Fibroblast of the aortic adventitia (primary cell): ENCODE measurements around the gene PNPO. TPM values are rescaled to one million over a fixed set of nuclear protein-coding genes. Genes with fewer than 3 reads are reported as not detected.
"Not testable (repeated sequence)": the region's sequence is repeated elsewhere in the genome, so short reads cannot be mapped to it uniquely, and the experiment has no call there.

ENCODE experiments used
- DNase-seq: peaks from one replicate; pipeline ENCODE4 v3.0.0-alpha.2; 2010; ENCODE audit warnings: low read depth
- H3K4me3 ChIP-seq: 2 replicates; pipeline ENCODE4 v1.5.1; 2011; ENCODE audit warnings: low read depth, mild to moderate bottlenecking, control low read depth, low read length, moderate library complexity
- total RNA-seq: library from RNA; depleted of rRNA; stranded (reverse); fragments of >200 nt; gene quantifications from 2 replicates; pipeline ENCODE4 v1.2.3, GENCODE V29; 2012; ENCODE audit warnings: low replicate concordance
- TF ChIP-seq, protein P1 (sequence below): IDR thresholded peaks from 2 replicates; pipeline ENCODE4 v1.5.1; 2011; ENCODE audit warnings: mild to moderate bottlenecking, low read length, control low read depth, inconsistent platforms; ENCODE audit not compliant: insufficient read depth

Gene PNPO
- total RNA-seq, 1 donor: 44.9 TPM

GRCh38 chr17:47917581-47917980 lies 23.8 kb upstream of the PNPO start:
- DNase-seq: peak; percentile 15
- TF ChIP-seq, protein P1, sequence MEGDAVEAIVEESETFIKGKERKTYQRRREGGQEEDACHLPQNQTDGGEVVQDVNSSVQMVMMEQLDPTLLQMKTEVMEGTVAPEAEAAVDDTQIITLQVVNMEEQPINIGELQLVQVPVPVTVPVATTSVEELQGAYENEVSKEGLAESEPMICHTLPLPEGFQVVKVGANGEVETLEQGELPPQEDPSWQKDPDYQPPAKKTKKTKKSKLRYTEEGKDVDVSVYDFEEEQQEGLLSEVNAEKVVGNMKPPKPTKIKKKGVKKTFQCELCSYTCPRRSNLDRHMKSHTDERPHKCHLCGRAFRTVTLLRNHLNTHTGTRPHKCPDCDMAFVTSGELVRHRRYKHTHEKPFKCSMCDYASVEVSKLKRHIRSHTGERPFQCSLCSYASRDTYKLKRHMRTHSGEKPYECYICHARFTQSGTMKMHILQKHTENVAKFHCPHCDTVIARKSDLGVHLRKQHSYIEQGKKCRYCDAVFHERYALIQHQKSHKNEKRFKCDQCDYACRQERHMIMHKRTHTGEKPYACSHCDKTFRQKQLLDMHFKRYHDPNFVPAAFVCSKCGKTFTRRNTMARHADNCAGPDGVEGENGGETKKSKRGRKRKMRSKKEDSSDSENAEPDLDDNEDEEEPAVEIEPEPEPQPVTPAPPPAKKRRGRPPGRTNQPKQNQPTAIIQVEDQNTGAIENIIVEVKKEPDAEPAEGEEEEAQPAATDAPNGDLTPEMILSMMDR: no peak

GRCh38 chr17:47918006-47918405 lies 23.4 kb upstream of the PNPO start:
- TF ChIP-seq, protein P1: no peak
- no peak for DNase-seq
- H3K4me3 ChIP-seq: no peak overlapping the region

More at GRCh38 chr17:47917581-47917980, 23.8 kb upstream of the PNPO start:
- H3K4me3 ChIP-seq: no peak overlapping the region

DNA sequence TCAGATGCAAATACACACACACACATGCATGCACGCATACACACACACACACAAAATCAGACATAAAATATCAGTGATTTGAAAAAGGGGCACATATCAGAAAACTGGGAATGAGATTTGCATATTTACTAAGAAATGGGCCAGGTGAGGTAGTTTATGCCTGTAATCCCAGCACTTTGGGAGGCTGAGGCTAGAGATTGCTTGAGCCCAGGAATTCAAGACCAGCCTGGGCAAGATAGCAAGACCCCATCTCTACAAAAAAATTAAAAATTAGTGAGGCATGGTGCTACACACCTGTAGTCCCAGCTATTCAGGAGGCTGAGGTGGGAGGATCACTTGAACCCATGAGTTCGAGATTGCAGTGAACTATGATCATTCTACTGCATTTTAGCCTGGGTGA lies 22.4 kb upstream of the PNPO start:
- no peak for DNase-seq
- TF ChIP-seq, protein P1: no peak
- H3K4me3 ChIP-seq: no peak overlapping the region

GRCh38 chr17:47919889-47920288 lies 21.5 kb upstream of the PNPO start:
- DNase-seq, H3K4me3 ChIP-seq: not testable (repeated sequence)

DNA sequence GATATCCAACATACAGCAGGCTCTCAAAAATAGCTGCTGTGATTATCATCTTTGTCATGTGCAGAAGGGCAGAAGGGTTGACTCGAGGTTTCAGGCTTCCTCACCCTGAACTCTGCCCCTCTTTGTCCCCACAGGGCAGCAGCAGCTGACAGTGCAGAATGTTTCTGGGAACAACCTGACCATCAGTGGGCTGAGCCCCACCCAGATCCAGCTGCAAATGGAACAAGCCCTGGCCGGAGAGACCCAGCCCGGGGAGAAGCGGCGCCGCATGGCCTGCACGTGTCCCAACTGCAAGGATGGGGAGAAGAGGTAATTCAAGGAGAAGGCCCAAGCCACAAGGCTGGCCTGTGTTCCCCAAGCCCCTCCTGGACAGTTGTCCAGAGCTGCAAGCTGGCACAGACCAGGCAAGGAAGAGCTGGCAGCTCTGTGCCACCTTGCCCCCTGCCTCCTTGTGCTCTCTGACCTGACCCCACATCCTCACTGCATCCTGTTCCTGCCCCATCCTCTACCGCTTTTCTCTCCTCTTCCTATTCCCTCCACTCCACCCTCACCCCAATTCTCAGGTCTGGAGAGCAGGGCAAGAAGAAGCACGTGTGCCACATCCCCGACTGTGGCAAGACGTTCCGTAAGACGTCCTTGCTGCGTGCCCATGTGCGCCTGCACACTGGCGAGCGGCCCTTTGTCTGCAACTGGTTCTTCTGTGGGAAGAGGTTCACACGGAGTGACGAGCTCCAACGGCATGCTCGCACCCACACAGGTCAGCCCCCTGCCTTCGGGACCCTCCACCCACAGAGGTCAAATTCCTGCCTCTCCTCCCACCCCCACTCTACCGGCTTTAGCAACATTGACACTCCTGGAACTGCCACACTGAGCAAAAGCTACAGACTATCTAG lies 16.3 kb upstream of the PNPO start:
- no peak for DNase-seq
- TF ChIP-seq, protein P1: no peak
- no peak overlapping the region for H3K4me3 ChIP-seq

DNA sequence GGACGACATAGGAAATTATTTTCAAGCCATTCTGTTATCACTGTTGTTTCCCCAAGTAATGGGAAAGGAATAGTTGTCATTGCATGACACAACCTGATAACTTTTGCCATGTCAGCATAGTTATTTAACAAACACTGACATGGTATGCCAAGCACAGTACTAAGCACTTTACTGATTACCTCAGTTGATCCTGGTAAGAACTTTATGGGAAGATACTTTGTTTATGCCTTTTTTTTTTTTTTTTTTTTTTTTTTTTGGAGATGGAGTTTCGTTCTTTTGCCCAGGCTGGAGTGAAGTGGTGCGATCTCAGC lies 15.7 kb upstream of the PNPO start:
- H3K4me3 ChIP-seq: no peak overlapping the region
- TF ChIP-seq, protein P1: no peak

DNA sequence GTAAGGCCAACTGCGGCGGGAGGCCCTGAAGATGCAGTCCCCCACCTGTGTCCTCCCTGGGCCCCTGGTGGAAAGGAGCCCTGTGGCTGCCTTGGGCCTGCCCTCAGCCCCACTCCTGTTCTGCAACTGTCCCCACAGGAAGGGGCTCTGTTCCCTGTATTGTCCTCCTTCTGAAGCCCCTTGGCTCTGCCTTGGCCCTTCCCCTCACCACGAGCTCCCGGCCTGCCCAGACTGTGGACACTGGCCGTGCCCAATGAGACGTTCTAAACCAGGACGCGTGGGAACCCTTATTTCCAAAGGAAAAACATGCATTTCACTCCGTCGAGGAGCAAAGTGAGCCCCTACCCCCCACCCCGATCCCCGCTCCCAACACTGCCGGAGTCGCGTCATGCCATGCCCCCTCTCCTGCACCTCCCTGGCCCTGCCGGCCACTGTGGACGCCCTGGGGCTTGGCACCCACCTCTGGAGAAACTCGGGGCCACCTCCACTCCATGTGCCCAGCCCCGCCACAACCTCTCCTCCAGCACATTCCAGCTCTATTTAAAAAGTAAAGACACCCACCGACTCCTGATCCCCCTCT lies 13.5 kb upstream of the PNPO start:
- DNase-seq: no peak
- H3K4me3 ChIP-seq: no peak overlapping the region
- TF ChIP-seq, protein P1: no peak

More for the DNA sequence above, 15.7 kb upstream of the PNPO start:
- no peak for DNase-seq
